ENCODE measurements around the gene CACNG7.

The CACNG7 gene

DNA sequence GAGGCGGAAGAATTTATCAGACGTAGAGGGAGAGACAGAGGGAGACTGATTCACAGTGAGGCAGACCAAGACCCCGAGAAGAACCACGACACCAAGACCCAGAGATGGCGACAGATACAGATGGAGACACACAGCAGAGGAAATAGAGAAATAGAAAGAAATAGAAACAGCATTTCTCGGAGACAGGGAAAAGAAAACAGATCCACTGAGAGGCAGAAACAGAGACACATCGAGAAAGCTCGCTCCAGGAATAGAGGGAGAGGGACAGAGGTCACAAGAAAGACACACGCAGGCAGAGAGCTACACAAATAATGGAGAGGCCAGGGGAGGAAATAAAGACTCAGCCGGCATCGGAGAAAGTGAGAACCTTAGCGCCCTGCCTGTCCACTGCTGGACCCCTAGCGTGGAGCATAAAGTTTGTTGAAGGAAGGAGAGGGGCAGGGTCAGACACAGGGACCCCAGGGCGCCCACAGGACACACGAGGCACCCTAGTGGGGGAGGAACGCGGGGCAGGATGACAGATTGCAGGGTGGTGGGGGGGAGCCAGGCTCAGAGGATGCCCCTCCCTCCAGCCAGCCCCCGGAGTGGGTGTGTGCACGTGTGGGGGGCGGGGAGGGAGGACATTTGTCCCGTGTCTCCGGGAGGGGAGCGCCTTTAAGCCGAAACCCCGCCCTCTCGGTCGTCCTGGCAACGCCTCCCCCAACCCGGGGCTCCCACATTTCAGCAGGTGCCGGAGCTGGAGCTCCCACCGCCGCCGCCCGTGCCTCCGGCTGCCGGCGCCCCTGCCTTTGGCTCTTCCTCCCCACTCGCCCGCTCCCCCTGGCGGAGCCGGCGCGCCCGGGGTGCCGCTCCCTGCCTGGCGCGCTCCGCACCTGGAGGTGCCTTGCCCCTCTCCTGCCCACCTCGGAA is 27.3 kb upstream of the CACNG7 start, which contains the start of gene PRKCG:
Gene PRKCG, plus strand, starts transcription at position 716 of the 909 bp plus-strand sequence. CDS start 298 bp downstream, outside the sequence.
- Histone ChIP-seq H3K27me3 (peaks cover 60% of the 10 kb centered on the region), H3K36me3 (peaks cover 5% of the 10 kb centered on the region), H3K27ac (peak within 1 kb of the TSS; percentile 1), H3K9me3 (no peaks in the 10 kb centered on the region), H3K4me1 (ENCODE audit: control insufficient read depth in 1 of 2, insufficient read depth in 1 of 2, low read depth in 1 of 2, low read length in 1 of 2) (peaks cover 46 to 47% of the 10 kb centered on the region in 2 experiments), H3K4me3 (ENCODE audit: low read depth in 1 of 2, low read length in 1 of 2) (peak within 1 kb of the TSS; percentile 48 to 60)
- TF ChIP-seq, protein P1, sequence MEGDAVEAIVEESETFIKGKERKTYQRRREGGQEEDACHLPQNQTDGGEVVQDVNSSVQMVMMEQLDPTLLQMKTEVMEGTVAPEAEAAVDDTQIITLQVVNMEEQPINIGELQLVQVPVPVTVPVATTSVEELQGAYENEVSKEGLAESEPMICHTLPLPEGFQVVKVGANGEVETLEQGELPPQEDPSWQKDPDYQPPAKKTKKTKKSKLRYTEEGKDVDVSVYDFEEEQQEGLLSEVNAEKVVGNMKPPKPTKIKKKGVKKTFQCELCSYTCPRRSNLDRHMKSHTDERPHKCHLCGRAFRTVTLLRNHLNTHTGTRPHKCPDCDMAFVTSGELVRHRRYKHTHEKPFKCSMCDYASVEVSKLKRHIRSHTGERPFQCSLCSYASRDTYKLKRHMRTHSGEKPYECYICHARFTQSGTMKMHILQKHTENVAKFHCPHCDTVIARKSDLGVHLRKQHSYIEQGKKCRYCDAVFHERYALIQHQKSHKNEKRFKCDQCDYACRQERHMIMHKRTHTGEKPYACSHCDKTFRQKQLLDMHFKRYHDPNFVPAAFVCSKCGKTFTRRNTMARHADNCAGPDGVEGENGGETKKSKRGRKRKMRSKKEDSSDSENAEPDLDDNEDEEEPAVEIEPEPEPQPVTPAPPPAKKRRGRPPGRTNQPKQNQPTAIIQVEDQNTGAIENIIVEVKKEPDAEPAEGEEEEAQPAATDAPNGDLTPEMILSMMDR (IDR thresholded peaks at IDR 0.05) = peak; percentile 74

DNA sequence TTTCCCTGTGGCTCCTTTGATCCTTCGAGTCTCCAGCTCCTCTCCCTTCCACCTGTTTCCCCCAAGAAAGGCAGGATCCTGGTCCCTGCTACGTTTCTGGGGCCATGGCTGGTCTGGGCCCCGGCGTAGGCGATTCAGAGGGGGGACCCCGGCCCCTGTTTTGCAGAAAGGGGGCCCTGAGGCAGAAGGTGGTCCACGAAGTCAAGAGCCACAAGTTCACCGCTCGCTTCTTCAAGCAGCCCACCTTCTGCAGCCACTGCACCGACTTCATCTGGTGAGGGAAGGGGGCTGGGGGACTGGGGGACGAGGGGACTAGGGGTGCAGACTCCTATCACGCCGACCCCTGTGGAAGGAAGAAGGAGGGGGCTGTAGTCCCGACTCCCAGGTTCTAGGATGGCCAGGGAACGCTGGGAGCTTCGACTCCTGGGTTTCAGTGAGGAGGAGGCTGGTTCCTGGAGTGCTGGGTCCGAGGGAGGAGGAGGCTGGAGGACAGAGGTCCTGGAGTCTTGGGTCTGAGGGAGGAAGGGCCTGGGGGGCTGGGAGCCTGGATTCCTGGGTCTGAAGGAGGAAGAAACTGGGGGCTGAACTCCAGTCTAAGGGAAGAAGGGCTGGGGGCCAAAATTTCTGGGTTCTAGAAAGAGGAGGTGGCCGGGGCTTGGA is 26.6 kb upstream of the CACNG7 start:
- peaks cover 67% of the 10 kb centered on the region for H3K27me3 ChIP-seq
- TF ChIP-seq, protein P1 (IDR thresholded peaks at IDR 0.05) = no peak
- peak overlapping the region; percentile 48 to 60 for H3K4me3 ChIP-seq (ENCODE audit: low read depth in 1 of 2, low read length in 1 of 2)
- H3K27ac ChIP-seq = peak overlapping the region; percentile 1
- H3K9me3 ChIP-seq = no peaks in the 10 kb centered on the region
- peaks cover 38 to 39% of the 10 kb centered on the region in 2 experiments for H3K4me1 ChIP-seq (ENCODE audit: control insufficient read depth in 1 of 2, insufficient read depth in 1 of 2, low read depth in 1 of 2, low read length in 1 of 2)
- no peaks in the 10 kb centered on the region for H3K36me3 ChIP-seq

DNA sequence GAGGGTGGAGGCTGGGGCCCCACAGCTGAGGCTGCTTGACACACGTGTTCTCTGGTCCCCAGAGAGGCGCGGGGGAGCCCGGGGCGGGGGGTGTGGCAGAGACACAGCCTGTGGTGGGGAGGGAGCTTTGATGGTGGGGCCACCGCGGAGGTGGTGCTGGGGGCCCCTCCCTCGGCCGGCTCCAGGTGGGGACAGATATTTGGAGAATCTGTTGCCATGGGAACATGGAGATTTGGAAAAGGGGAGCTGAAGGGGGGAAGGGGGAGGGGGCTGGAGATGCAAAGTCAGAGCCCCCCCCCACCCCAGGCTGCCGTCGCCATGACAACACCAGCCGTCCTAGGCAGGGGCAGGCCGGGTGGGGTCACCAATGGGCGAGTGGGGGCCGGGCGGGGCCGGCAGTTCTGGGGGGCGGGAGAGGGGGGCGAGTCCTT is 25.8 kb upstream of the CACNG7 start:
- Histone ChIP-seq H3K4me3 (ENCODE audit: low read depth in 1 of 2, low read length in 1 of 2) (no peak overlapping the region), H3K4me1 (ENCODE audit: control insufficient read depth in 1 of 2, insufficient read depth in 1 of 2, low read depth in 1 of 2, low read length in 1 of 2) (peaks cover 31 to 39% of the 10 kb centered on the region in 2 experiments), H3K27ac (no peak overlapping the region), H3K27me3 (peaks cover 75% of the 10 kb centered on the region), H3K9me3 (no peaks in the 10 kb centered on the region), H3K36me3 (no peaks in the 10 kb centered on the region)
- TF ChIP-seq, protein P1 (IDR thresholded peaks at IDR 0.05) = no peak

DNA sequence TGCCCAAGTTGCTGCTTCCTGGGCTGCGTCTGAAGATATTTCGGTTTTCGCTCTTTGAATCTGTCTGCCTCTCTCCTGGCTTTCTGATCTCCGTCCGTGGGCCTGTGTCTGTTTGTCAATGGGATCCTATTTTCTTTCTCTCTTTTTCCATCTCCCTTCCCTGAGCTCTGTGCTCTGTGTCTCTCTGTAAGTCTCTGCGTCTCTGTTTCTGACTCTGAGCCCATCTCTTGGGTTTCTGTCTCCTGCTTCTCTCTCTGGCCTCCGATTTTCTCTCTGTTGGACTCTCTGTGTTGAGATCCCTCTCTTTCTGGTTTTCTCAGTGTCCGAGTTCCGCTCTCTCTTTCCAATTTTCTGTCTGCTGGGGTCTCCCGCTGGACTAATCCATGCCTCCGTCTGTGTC is 25.3 kb upstream of the CACNG7 start:
- Histone ChIP-seq H3K4me3 (ENCODE audit: low read depth in 1 of 2, low read length in 1 of 2) (no peak overlapping the region), H3K9me3 (no peaks in the 10 kb centered on the region), H3K27ac (no peak overlapping the region), H3K4me1 (ENCODE audit: control insufficient read depth in 1 of 2, insufficient read depth in 1 of 2, low read depth in 1 of 2, low read length in 1 of 2) (peaks cover 29 to 37% of the 10 kb centered on the region in 2 experiments), H3K36me3 (no peaks in the 10 kb centered on the region), H3K27me3 (peaks cover 80% of the 10 kb centered on the region)
- TF ChIP-seq, protein P1 (IDR thresholded peaks at IDR 0.05) = no peak

DNA sequence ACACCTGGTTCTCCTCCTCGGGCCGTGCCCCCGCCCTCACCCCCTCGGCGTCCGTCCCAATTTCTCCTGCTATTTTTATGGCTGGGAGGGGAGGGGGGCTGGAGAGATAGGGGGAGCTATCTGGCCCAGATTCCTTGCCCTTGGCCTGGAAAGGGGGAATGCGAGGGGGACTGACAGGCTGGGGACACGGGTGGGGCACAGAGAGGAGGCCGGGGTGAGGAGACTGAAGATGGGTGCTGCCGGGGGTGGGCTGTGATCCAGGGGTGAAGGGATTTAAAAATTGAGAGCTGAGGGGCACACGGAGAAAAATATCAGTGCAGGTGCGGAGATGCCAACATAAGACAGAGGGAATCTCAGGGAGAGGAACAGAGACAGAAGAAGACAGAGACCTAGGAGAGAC is 24.8 kb upstream of the CACNG7 start:
- H3K4me1 ChIP-seq (ENCODE audit: control insufficient read depth in 1 of 2, insufficient read depth in 1 of 2, low read depth in 1 of 2, low read length in 1 of 2) = peaks cover 25 to 32% of the 10 kb centered on the region in 2 experiments
- TF ChIP-seq, protein P1 (IDR thresholded peaks at IDR 0.05) = no peak
- peaks cover 85% of the 10 kb centered on the region for H3K27me3 ChIP-seq
- no peaks in the 10 kb centered on the region for H3K9me3 ChIP-seq
- no peak overlapping the region for H3K4me3 ChIP-seq (ENCODE audit: low read depth in 1 of 2, low read length in 1 of 2)
- no peaks in the 10 kb centered on the region for H3K36me3 ChIP-seq
- H3K27ac ChIP-seq = no peak overlapping the region

Measured in neutrophil (primary cell).